Uterus (tissue), 4 donors: ENCODE data around the gene SF1. TPM values are rescaled to one million over a fixed set of nuclear protein-coding genes. Genes with fewer than 3 reads are reported as not detected.

Experiments
- DNase-seq, 2 donors: peaks; one replicate each; pipeline ENCODE4 v3.0.0-alpha.2; 2019 to 2020
- H3K27ac ChIP-seq, 2 donors: fragments of 200-600 bp; sonication (generic); 1 replicate in 1 of 2; 2 replicates in 1 of 2; pipeline ENCODE4 v1.5.1; 2016 to 2018
- H3K27me3 ChIP-seq, 2 donors: fragments of 200-600 bp; sonication (generic); one replicate each; pipeline ENCODE4 v1.5.1; 2018 to 2019; ENCODE audit warnings: control low read depth in 1 of 2
- H3K36me3 ChIP-seq, 2 donors: fragments of 200-600 bp; sonication (generic); one replicate each; pipeline ENCODE4 v1.5.1; 2019; ENCODE audit warnings: control low read depth in 1 of 2
- H3K4me1 ChIP-seq, 2 donors: fragments of 200-600 bp; sonication (generic); one replicate each; pipeline ENCODE4 v1.5.1; 2018 to 2019; ENCODE audit warnings: control low read depth in 1 of 2
- H3K4me3 ChIP-seq, 2 donors: fragments of 200-600 bp; sonication (generic); 1 replicate in 1 of 2; 2 replicates in 1 of 2; pipeline ENCODE4 v1.5.1; 2018 to 2019; ENCODE audit warnings: mild to moderate bottlenecking in 1 of 2
- H3K9me3 ChIP-seq, 2 donors: fragments of 200-600 bp; sonication (generic); one replicate each; pipeline ENCODE4 v1.5.1; 2019; ENCODE audit warnings: control low read depth in 1 of 2
- POLR2A ChIP-seq, 2 donors: fragments of 450-650 bp; IDR thresholded peaks; one replicate each; pipeline ENCODE4 v1.6.1; 2016; ENCODE audit warnings: antibody characterized with exemption in 2 of 2, mild to moderate bottlenecking in 1 of 2, moderate library complexity in 1 of 2
- intact Hi-C: fragments of 100-400 bp; cut with DNase I; formaldehyde crosslinking; loops from one replicate; pipeline ENCODE4 v1.15.1; 2023; ENCODE audit warnings: low total_unique reads
- total RNA-seq, 4 donors: library from RNA; depleted of rRNA in 3 of 4; stranded (reverse); fragments of >200 nt in 3 of 4; gene quantifications; one replicate each; pipeline versions ENCODE4 v1.1.0 to v1.2.4, GENCODE V29; 2014 to 2023
- TF ChIP-seq, protein P1 (sequence below), 4 experiments: fragments of 200-600 bp in 2 of 4; fragments of 450-650 bp in 2 of 4; sonication (generic) in 2 of 4; IDR thresholded peaks; one replicate each; pipeline ENCODE4 v1.5.1; 2016 to 2019; ENCODE audit warnings: antibody characterized with exemption in 4 of 4, mild to moderate bottlenecking in 2 of 4, moderate library complexity in 1 of 4
- donor health status: DM: yes; HTN: yes; CAD: no.

Gene SF1
- total RNA-seq, 4 donors from 2014 or later: 62.0 to 374 (median 219) TPM

DNA sequence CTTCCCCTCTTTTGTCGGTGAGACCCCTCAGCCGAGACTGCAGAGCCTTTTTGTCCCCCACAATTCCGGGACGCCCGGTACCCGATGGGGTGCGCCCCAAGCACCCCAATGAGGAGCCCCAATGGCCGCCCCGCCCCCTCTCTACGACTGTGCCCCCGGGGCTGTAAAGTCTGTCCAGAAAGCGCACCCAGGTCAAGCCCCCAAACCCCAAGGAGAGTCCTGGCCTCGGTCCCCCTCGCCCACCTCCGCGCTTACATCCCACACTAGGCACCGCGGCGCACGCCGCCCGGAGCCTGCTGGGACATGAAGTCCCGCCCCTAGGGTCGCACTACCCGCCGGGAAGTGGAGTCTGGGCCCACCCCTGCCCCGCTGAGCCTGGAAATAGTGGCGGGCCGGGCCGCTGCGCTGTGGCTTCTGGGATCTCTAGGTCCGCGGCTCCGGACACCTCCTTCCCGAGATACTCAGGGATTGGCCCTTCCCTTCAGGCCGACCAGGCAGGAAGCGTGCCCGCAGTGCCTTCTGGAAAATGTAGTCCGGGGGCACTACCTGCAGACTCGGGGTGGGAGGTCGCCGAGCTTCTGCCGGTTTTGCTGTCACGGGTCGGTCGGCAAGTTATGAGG lies 32.0 kb upstream of the SF1 start, which contains the start of gene MEN1:
Gene MEN1 (minus strand): TSS at position 281 of the 620 bp plus-strand sequence. CDS start 442 bp downstream, outside the sequence.
- peak; percentile 95 to 96 for DNase-seq
- intact Hi-C loops: no loop called here
- no peaks in the 10 kb centered on the region for H3K27me3 ChIP-seq
- H3K9me3 ChIP-seq: no peaks in the 10 kb centered on the region
- H3K4me3 ChIP-seq: peak within 1 kb of the TSS; percentile 60 to 79
- no peaks in the 10 kb centered on the region for H3K36me3 ChIP-seq
- H3K27ac ChIP-seq: peak within 1 kb of the TSS; percentile 41 to 78
- peaks cover 0 to 7% of the 10 kb centered on the region in 2 donors for H3K4me1 ChIP-seq
- TF ChIP-seq, protein P1, sequence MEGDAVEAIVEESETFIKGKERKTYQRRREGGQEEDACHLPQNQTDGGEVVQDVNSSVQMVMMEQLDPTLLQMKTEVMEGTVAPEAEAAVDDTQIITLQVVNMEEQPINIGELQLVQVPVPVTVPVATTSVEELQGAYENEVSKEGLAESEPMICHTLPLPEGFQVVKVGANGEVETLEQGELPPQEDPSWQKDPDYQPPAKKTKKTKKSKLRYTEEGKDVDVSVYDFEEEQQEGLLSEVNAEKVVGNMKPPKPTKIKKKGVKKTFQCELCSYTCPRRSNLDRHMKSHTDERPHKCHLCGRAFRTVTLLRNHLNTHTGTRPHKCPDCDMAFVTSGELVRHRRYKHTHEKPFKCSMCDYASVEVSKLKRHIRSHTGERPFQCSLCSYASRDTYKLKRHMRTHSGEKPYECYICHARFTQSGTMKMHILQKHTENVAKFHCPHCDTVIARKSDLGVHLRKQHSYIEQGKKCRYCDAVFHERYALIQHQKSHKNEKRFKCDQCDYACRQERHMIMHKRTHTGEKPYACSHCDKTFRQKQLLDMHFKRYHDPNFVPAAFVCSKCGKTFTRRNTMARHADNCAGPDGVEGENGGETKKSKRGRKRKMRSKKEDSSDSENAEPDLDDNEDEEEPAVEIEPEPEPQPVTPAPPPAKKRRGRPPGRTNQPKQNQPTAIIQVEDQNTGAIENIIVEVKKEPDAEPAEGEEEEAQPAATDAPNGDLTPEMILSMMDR (IDR thresholded peaks at IDR 0.05): peak in 3 of 4 experiments; percentile 19 to 50 (median 27)
- TF ChIP-seq POLR2A (IDR thresholded peaks at IDR 0.05): peak; percentile 77 to 78

DNA sequence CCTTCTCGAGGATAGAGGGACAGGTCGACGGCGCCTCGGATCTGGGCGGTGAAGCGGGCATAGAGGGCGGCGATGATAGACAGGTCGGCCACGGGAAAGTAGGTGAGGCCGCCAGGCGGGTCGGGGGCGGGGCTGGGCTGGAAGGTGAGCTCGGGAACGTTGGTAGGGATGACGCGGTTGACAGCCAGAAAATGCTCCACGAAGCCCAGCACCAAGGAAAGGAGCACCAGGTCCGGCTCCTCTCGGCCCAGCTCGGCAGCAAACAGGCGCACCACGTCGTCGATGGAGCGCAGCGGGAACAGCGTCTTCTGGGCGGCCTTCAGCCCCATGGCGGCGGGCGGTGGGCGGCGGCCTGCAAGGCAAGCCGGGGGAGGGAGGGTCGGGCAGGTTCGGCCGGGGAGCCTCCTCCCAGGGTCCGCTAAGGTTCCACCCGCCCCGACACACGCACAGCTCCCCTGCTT lies 31.5 kb upstream of the SF1 start:
- Histone ChIP-seq H3K9me3 (no peaks in the 10 kb centered on the region), H3K27me3 (no peaks in the 10 kb centered on the region), H3K27ac (peak overlapping the region; percentile 41 to 78), H3K4me1 (peaks cover 0 to 7% of the 10 kb centered on the region in 2 donors), H3K4me3 (peak overlapping the region; percentile 60 to 79), H3K36me3 (no peaks in the 10 kb centered on the region)
- DNase-seq: no peak
- intact Hi-C loops: no loop called here
- no peak for TF ChIP-seq POLR2A (IDR thresholded peaks at IDR 0.05)
- TF ChIP-seq, protein P1 (IDR thresholded peaks at IDR 0.05): no peak

GRCh38 chr11:64805481-64805880 lies 27.1 kb upstream of the SF1 start:
- no peak overlapping the region for H3K4me3 ChIP-seq
- no peak overlapping the region for H3K27ac ChIP-seq
- intact Hi-C loops: no loop called here
- no peak for DNase-seq
- no peaks in the 10 kb centered on the region for H3K27me3 ChIP-seq
- no peaks in the 10 kb centered on the region for H3K36me3 ChIP-seq
- H3K9me3 ChIP-seq: no peaks in the 10 kb centered on the region
- no peak for TF ChIP-seq POLR2A (IDR thresholded peaks at IDR 0.05)
- TF ChIP-seq, protein P1 (IDR thresholded peaks at IDR 0.05): no peak
- peaks cover 6 to 16% of the 10 kb centered on the region in 2 donors for H3K4me1 ChIP-seq

DNA sequence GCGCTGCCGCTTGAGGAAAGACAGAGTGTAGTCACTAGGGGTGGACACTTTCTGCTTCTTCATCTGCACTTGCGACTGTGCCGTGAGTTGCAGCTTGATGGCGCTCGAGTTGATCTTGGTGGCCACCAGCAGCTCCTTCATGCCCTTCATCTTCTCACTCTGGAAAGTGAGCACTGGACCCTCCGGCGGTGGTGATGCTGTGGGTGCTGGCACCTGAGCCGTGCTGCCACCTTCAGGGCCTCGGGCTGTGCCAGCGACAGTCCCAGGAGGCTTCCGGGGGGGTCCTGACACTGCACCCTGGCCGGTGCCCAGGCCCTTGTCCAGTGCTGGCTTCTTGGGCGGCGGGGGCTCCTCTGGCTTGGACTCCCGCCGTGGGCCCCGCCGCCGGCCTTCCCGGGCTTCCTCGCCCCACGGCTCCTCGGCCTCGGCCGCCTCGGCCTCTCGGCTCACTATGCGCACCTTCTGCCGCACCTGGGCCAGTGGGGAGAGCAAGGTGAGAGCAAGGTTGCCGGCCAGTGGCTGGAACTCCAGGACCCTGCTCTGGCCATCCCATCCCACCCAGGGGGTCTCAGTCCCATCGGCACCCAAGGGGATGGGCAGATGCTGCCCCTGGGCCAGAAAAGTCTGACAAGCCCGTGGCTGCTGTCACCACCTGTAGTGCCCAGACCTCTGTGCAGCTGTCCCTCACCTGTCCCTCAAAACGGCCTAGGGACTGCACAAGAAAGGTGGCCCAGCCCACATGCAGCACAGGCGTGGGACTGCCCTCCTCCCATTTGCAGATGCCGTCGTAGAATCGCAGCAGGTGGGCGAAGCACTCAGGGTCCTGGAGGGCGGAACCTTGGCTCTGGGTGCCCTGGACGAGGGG lies 26.2 kb upstream of the SF1 start:
- H3K27ac ChIP-seq: peak overlapping the region; percentile 92 to 96
- H3K4me1 ChIP-seq: peaks cover 6 to 13% of the 10 kb centered on the region in 2 donors
- no peaks in the 10 kb centered on the region for H3K36me3 ChIP-seq
- TF ChIP-seq, protein P1 (IDR thresholded peaks at IDR 0.05): no peak
- no peak for TF ChIP-seq POLR2A (IDR thresholded peaks at IDR 0.05)
- intact Hi-C loops: no loop called here
- no peak overlapping the region for H3K4me3 ChIP-seq
- H3K27me3 ChIP-seq: no peaks in the 10 kb centered on the region
- H3K9me3 ChIP-seq: no peaks in the 10 kb centered on the region
- DNase-seq: no peak
